Skin epidermis (tissue), 12 donors: Measurements from ENCODE around the gene RPTOR.

ENCODE experiments used
- H3K27ac ChIP-seq, 21 experiments: fragments of 200-600 bp; sonication (generic) in 11 of 21; one replicate each; pipeline ENCODE4 v1.5.0; 2020; ENCODE audit warnings: mild to moderate bottlenecking in 3 of 21, inconsistent platforms in 2 of 21, moderate library complexity in 2 of 21
- H3K4me3 ChIP-seq, 7 experiments: fragments of 200-600 bp; sonication (generic) in 2 of 7; one replicate each; pipeline ENCODE4 v1.5.0; 2020; ENCODE audit warnings: inconsistent platforms in 2 of 7, mild to moderate bottlenecking in 2 of 7, moderate library complexity in 1 of 7

The RPTOR gene

DNA sequence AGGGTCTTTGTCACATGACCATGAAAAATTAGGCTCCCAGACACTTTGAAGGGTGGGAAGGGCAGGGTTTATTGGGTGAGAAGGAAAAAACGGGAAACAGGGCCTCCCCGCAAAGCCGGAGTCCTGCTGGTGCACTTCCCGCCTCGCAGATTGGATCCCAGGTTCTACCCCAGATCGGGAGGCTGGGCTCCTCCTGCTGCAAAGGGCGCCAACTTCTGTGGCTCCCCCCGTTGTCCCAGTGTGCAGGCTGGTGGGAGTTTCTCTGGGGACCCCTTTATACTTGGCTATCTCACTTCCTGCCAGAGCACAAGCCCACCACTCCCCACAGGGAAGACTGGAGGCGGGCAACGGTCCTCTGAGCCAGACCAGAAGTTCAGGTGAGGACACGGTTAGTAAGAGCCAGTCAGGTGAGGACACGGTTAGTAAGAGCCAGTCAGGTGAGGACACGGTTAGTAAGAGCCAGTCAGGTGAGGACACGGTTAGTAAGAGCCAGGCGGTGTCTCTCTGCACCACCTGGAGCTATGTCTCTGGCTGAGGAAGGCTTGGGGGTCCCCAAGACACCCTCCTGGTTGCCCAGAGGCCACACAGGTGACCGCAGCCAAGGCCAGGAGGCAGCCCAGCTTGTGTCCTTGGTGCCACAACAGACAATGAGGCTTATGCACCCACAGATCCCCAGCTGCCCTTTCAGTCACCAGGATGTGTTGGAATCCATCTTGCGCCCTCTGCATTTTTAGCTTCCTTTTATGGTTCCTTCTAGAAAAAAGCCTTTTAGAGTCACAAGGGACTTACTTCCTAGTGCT is 398.9 kb downstream of the RPTOR start:
- no peak overlapping the region for H3K4me3 ChIP-seq
- H3K27ac ChIP-seq: peak overlapping the region in 10 of 21 experiments; percentile 20 to 77 (median 48)

DNA sequence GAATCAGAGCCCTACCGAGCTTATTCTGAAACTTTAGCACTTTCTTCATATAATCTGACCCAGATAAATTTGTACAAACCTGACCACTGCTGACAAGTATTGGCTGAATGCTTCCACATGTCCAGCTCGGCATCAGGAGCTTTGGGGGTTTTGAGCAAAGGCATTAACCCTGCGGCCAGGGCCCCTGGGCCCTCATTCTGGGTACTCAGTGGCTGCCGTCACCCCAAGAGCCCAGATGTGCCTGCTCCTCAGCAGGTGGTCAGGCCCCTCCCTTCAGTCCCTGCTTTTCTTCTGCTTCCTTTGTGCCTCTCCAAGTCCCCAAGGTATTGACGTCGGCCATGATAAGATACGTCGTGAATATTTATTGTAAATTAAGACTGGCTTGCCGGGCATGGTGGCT is 399.7 kb downstream of the RPTOR start:
- Histone ChIP-seq H3K4me3 (no peak overlapping the region), H3K27ac (peak overlapping the region in 4 of 21 experiments; percentile 52 to 77 (median 60))

GRCh38 chr17:80945736-80946135 is 401.1 kb downstream of the RPTOR start:
- H3K27ac ChIP-seq: no peak overlapping the region
- no peak overlapping the region for H3K4me3 ChIP-seq

DNA sequence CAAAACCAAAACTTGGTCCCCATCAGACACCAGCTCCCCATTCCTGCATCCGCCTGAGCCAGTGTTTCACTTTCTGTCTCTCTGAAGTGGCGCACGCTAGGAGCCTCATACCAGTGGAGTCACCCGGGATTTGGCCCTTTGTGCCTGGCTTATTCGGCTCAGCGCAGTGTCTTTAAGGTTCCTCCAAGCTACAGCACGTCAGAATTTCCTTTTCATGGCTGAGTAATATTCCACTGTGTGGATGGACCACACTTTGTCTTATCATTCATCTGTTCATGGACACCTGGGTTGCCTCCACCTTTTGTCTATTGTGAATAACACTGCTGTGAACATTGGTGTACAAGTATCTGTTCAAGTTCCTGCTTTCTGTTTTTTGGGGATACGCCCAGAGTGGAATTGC is 401.8 kb downstream of the RPTOR start:
- H3K27ac ChIP-seq: no peak overlapping the region
- H3K4me3 ChIP-seq: no peak overlapping the region

DNA sequence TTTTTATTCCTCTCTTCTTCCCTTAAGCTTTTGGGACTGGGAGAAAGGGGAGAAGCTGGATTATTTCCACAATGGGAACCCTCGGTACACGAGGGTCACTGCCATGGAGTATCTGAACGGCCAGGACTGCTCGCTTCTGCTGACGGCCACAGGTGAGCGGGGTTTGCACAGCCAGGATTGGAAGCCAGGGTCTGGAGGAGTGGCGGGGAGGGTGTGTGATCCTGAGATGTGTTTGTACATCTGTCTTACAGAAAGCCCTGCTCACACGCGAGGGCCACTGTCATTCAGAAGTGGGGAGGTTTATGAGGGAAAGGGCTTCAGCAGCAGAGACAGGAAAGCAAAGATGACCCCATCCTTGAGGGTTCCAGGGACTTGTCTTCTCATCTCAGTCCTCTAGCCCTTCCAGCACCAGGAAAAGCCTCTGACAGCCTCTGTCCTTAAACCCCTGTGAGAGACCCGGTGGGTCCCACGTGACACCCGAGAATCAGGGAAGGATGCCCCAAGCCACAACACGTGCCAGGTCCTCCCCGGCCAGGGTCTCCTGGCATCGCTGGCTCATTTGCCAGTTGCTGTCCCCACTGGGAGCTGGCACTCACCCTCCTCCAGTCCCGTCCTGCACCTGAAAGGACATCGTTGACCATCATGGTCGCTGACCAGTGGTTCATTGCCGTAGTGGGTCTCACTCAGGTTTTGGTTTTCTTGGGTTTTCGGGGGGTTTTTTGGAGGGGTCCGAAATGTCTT is 402.7 kb downstream of the RPTOR start:
- Histone ChIP-seq H3K27ac (no peak overlapping the region), H3K4me3 (no peak overlapping the region)

DNA sequence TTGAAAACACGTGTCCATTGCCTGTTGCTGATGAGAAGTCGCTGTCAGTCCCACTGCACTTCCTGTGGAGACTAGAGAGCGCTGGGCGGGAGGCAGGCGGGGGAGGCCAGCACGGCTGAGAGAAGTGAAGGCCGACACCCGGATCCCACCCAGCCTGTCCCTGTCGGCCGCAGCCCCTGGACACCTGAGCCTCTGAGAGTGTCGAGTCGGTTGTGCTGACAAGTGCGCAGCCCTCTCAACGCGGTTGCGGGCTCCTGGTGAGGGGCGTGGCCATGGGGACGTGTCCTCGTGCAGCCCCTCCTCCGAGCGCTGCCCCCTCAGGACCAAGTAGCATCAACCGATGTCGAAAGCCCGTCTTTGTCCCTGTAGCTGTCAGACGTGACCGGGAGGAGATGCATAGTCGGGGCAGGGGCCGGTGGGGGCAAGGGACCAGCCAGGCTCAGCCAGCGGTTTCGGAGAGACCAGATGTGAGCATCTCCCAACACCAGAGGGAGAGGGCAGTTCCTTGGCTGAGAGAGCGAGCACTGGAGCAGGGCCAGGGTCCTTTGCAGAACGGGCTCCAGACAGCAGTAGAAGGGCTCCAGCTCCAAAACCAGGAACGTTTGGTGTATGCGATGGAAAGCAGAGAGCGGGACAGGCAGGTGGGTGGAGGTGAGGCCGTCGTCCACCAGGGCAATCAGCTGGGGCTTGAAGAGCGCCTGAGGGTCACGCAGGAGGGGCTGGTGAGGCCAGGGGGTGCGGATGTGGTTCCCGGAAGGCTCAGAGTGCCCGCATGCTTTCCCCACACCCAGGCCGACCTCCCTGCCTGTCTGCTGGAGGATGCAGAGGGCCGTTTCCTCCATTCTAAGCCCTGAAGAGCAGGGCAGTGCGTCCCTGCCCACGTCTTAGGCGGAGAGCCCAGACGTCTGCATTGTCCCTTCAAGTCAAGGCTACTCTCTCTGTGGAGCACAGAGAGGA is 403.7 kb downstream of the RPTOR start:
- Histone ChIP-seq H3K4me3 (no peak overlapping the region), H3K27ac (no peak overlapping the region)

DNA sequence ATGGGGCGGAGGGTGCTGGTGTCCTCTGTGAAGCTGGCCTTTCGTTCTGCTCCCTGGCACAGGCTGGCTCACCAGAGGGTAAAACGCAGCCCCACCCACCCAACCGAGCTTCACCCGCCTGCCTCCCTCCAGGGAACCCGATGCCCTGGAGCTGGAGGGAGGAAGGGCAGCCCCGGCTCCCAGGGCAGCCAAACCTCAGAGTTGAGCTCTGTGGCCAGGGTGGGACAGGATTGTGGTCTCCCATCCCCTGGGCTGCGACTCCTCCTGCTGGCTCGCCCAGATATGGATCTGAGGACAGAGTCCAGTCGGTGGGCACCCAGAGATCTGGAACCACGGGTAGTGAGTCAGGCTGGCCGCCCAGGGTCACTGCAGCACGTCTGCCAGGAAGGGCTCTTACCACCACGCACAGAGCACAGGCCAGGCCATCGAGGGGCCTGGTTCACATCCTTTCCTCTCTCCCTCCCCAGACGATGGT is 404.4 kb downstream of the RPTOR start:
- H3K27ac ChIP-seq: peak overlapping the region in 1 of 21 experiments; percentile 18
- no peak overlapping the region for H3K4me3 ChIP-seq

DNA sequence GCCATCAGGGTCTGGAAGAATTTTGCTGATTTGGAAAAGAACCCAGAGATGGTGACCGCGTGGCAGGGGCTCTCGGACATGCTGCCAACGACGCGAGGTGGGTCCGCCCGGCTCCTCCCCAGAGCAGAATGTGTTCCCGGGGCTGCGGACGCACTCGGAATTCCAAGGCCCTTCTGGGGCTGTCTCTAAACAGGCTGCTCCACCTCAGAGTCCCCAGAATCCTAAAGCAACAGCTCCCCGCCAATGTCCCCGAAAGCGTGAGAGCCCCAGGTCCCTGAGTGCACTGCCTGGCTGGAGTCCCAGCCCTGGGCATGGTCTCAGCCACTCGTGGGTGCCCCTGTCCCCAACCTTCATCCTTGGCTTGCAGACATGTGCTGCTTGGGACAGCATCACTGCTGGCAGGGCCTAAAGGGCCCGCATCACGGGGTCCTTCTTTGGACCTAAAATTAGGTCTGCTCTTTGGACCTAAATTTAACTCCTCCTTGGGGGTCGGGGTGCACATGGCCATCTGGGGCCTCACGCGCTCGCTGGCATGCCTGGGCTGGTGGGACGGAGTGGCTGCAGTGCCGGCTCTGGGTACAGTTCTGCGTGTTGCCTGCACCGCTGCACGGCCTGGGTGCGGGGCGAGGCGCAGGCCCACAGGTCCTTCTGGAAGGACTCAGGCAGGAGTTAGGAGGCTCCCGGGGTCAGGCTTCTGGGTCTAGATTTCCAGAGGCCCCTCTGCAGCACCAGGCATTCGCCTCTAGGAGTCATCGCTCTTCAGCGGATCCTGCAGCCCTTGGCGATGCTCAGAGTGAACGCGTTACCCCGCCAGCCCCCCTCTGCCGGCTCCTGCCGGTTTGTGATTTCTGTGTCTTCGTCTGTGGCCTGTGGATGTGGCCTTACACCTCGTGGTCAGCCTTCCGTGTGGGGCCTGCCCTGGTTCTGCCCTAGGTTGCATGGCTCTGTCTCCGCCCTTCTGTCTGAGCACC is 405.1 kb downstream of the RPTOR start:
- peak overlapping the region in 1 of 21 experiments; percentile 18 for H3K27ac ChIP-seq
- H3K4me3 ChIP-seq: no peak overlapping the region

DNA sequence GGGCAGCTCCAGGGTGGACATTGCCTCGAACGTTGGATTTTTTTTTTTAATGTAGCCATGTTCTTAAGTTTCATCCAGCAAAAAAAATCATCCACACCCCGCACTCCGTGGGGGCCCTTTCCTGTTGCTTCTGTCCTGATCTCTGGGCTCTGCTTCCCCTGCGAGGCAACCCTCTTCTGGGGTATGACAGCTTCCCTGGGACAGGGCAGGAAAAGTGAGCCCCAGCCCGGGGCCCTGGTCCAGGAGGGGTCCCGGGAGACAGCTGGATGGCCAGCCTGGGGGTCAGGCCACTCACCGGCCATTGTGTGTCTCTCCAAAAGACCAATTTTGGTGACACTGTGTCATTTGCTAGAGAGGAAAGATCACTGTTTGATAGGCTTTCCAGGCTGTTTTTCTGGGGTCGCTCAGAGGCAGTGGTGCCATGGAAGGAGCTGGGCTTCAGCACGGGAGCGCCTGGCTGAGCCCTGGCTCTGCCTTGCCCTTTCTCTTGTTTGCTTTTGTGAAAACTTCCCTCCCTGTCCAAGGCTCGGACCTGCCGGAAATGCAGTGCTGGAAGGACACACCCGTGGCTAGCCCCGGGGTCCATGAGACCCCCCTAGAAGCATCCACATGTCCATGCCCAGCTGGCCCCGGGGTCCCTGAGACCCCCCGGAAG is 406.0 kb downstream of the RPTOR start:
- H3K27ac ChIP-seq: no peak overlapping the region
- no peak overlapping the region for H3K4me3 ChIP-seq

DNA sequence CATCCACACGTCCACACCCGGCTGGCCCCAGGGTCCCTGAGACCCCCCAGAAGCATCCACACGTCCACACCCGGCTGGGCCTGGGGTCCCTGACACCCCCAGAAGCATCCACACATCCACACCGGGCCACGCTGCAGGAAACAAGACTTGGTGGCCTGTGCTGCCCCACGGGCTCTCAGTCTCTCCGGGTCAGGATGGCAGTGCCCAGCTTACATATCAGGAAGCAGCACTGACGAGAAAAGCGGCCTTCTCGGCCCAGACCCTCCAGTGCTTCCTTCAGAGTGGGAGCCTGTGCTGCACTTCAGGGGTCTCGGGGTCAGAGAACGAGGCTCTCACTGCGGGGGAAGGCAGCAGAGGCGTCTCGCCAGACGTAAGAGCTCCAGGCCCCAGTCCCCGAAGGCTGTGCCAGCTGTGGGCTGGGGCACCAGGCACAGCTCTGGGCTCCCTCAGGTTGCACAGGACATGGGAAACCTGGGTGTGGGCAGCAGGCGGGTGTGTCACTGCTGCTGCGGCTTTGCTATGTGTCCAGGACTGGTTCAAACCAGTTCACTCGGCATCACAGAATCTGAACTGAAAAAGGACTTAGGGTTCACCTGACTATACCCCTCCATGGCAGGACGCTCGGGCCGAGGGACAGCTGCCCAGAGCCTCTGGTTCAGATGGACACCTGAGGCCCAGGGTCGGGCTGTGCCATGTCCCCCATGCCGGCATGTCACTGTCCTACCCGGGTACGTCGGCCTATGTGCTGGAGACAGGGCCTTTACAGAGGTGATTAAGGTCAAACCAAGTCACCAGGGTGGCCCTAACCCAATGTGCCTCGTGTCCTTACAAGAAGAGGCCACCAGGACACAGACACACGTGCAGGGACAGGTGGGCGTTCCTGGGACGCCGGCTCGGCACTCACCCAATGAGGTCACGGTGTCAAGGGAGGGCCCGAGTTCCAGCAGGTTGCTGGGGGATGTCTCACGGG is 406.8 kb downstream of the RPTOR start:
- Histone ChIP-seq H3K4me3 (no peak overlapping the region), H3K27ac (no peak overlapping the region)

- no peak overlapping the region for H3K27ac ChIP-seq
- H3K4me3 ChIP-seq: no peak overlapping the region
Observed at GRCh38 chr17:80952291-80952690, 407.7 kb downstream of the RPTOR start.

- H3K4me3 ChIP-seq: no peak overlapping the region
- no peak overlapping the region for H3K27ac ChIP-seq
Observed at GRCh38 chr17:80953471-80954315, 409.1 kb downstream of the RPTOR start.

- Histone ChIP-seq H3K4me3 (no peak overlapping the region), H3K27ac (no peak overlapping the region)
Observed at GRCh38 chr17:80955078-80955477, 410.4 kb downstream of the RPTOR start.

DNA sequence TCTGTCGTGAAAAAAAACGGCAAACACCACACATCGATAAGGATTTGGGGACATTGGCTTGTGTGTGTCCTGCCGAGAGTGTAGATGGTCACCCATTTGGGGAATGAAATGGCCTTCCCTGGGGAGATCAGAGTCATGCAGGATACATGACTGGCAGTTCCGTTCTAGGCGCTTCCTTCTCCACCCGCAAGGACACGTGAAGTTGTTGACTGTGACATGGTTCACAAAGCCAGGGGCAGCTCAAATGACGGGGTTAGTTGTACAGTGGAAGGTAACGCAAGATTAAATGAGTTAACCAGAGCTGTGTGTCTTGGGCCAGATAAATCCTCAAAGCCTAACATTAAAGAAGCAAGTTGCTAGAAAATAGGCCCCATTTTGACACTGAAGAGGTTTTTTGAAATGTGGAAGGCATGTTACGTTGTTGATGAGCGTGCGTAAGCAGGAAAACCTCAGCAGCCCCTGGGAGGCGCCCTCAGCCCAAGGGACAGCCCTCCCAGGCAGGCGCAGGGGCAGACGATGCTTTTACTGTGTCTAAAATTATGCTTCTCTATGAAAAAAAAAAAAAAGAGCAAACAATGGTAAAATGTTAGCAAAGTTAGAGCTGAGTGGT is 411.1 kb downstream of the RPTOR start:
- Histone ChIP-seq H3K27ac (no peak overlapping the region), H3K4me3 (no peak overlapping the region)

GRCh38 chr17:80956321-80957190 is 411.9 kb downstream of the RPTOR start:
- H3K27ac ChIP-seq: no peak overlapping the region
- no peak overlapping the region for H3K4me3 ChIP-seq
